Nephron progenitor cell (in vitro differentiated cells): ENCODE results near the gene CBX2.

Experiments used
- DNase-seq: peaks from one replicate; pipeline ENCODE4 v3.0.0; 2021
- H3K27ac Mint-ChIP-seq: 2 replicates; pipeline ENCODE4 v1.8.0; 2021; ENCODE audit warnings: mild to moderate bottlenecking, moderate library complexity, mixed read lengths
- H3K27me3 Mint-ChIP-seq: 2 replicates; pipeline ENCODE4 v1.8.0; 2021; ENCODE audit warnings: mild to moderate bottlenecking, low read depth, mixed read lengths; ENCODE audit not compliant: poor library complexity
- H3K36me3 Mint-ChIP-seq: 2 replicates; pipeline ENCODE4 v1.8.0; 2021; ENCODE audit warnings: low read depth, mixed read lengths
- H3K4me1 Mint-ChIP-seq: 2 replicates; pipeline ENCODE4 v1.8.0; 2021; ENCODE audit warnings: mixed read lengths
- H3K4me3 Mint-ChIP-seq: 2 replicates; pipeline ENCODE4 v1.8.0; 2021; ENCODE audit warnings: mild to moderate bottlenecking, moderate library complexity, mixed read lengths
- H3K9me3 Mint-ChIP-seq: 2 replicates; pipeline ENCODE4 v1.8.0; 2021; ENCODE audit warnings: mild to moderate bottlenecking, moderate library complexity, mixed read lengths
- CTCF ChIP-seq: fragments of 200-600 bp; sonication (generic); IDR thresholded peaks from 2 replicates; pipeline ENCODE4 v1.5.0; 2021; ENCODE audit warnings: antibody characterized with exemption

Gene CBX2

GRCh38 chr17:79826204-79826680, 48.3 kb downstream of the CBX2 start:
- Mint-ChIP-seq H3K4me1 (peaks cover 33% of the 10 kb centered on the region), H3K27ac (no peak overlapping the region), H3K27me3 (peaks cover 96% of the 10 kb centered on the region), H3K36me3 (peaks cover 5% of the 10 kb centered on the region), H3K4me3 (no peak overlapping the region), H3K9me3 (peaks cover 5% of the 10 kb centered on the region)
- no peak for DNase-seq
- TF ChIP-seq CTCF = no peak

- peaks cover 98% of the 10 kb centered on the region for H3K27me3 Mint-ChIP-seq
- no peak overlapping the region for H3K4me3 Mint-ChIP-seq
- peaks cover 38% of the 10 kb centered on the region for H3K4me1 Mint-ChIP-seq
- H3K36me3 Mint-ChIP-seq = peaks cover 5% of the 10 kb centered on the region
- H3K27ac Mint-ChIP-seq = no peak overlapping the region
- DNase-seq = no peak
- no peak for TF ChIP-seq CTCF
- H3K9me3 Mint-ChIP-seq = peaks cover 5% of the 10 kb centered on the region
These were observed 49.1 kb downstream of the CBX2 start for GRCh38 chr17:79826841-79827578.

- H3K4me3 Mint-ChIP-seq = no peak overlapping the region
- peaks cover 5% of the 10 kb centered on the region for H3K9me3 Mint-ChIP-seq
- H3K36me3 Mint-ChIP-seq = peaks cover 5% of the 10 kb centered on the region
- peaks cover 97% of the 10 kb centered on the region for H3K27me3 Mint-ChIP-seq
- peaks cover 46% of the 10 kb centered on the region for H3K4me1 Mint-ChIP-seq
- no peak for TF ChIP-seq CTCF
- no peak for DNase-seq
- no peak overlapping the region for H3K27ac Mint-ChIP-seq
These were observed 51.1 kb downstream of the CBX2 start for GRCh38 chr17:79829004-79829403.

- H3K4me1 Mint-ChIP-seq = peaks cover 48% of the 10 kb centered on the region
These were observed 51.5 kb downstream of the CBX2 start for GRCh38 chr17:79829457-79829856.

GRCh38 chr17:79830303-79830702, 52.4 kb downstream of the CBX2 start:
- peaks cover 4% of the 10 kb centered on the region for H3K36me3 Mint-ChIP-seq
- no peak overlapping the region for H3K27ac Mint-ChIP-seq
- H3K27me3 Mint-ChIP-seq = peaks cover 98% of the 10 kb centered on the region
- no peaks in the 10 kb centered on the region for H3K9me3 Mint-ChIP-seq
- H3K4me1 Mint-ChIP-seq = peaks cover 56% of the 10 kb centered on the region
- DNase-seq = no peak
- no peak for TF ChIP-seq CTCF
- H3K4me3 Mint-ChIP-seq = no peak overlapping the region

More at GRCh38 chr17:79829457-79829856, 51.5 kb downstream of the CBX2 start:
- H3K9me3 Mint-ChIP-seq = peaks cover 2% of the 10 kb centered on the region
- H3K27me3 Mint-ChIP-seq = peaks cover 97% of the 10 kb centered on the region
- H3K36me3 Mint-ChIP-seq = peaks cover 3% of the 10 kb centered on the region
- H3K27ac Mint-ChIP-seq = no peak overlapping the region
- TF ChIP-seq CTCF = no peak
- no peak for DNase-seq
- no peak overlapping the region for H3K4me3 Mint-ChIP-seq

- TF ChIP-seq CTCF = no peak
- Mint-ChIP-seq H3K27ac (no peak overlapping the region), H3K36me3 (peaks cover 4% of the 10 kb centered on the region), H3K4me3 (no peak overlapping the region), H3K4me1 (peaks cover 56% of the 10 kb centered on the region), H3K27me3 (peaks cover 98% of the 10 kb centered on the region), H3K9me3 (no peaks in the 10 kb centered on the region)
- no peak for DNase-seq
These were observed 52.9 kb downstream of the CBX2 start for GRCh38 chr17:79830763-79831264.
